ENCODE results near the gene AFF3. TPM values are rescaled to one million over a fixed set of nuclear protein-coding genes. Genes with fewer than 3 reads are reported as not detected.

AFF3 gene
- total RNA-seq, 1 experiment from 2014 or later, result 0.61 TPM

DNA sequence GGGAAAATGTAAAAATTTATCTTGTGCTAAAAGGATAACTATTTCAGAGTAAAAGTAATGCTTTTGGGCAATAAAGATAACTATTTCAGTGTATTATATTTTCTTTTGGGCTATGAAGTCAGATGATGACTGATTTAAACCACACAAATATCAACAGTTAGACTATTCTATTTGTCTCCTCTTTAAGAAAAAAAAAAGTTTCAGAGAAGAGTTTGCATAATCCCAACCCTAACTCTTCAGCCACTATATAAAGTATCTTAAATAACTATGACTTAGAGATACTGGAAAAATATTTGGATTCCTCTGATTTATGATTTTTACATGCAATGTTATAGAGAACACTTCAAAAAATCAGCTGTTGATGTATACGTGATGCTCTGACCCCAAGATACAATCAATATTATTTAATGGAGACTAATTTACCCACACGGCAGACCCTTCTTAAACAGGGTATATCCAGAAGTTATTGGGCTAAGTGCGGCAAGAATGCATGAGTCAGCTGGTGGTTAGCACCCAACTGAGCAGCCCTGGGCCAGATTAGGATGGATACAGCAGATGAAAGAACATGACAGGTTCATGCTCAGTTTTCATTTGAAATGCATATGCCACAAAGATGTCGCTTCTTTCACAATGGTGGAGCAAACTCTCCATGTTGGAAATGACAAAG, 279.0 kb downstream of the AFF3 start:
- Histone ChIP-seq H3K36me3 (ENCODE audit: control insufficient read depth in 1 of 2, insufficient read depth in 2 of 2, low read length in 2 of 2) (no peaks in the 10 kb centered on the region), H3K79me2 (ENCODE audit: insufficient read depth, low read length) (no peaks in the 10 kb centered on the region), H3K4me1 (ENCODE audit: control insufficient read depth in 1 of 2, insufficient read depth in 2 of 2, low read length in 2 of 2) (no peaks in the 10 kb centered on the region), H3K27me3 (ENCODE audit: insufficient read depth, low read length) (peaks cover 72% of the 10 kb centered on the region), H3K27ac (ENCODE audit: low read depth, low read length) (no peak overlapping the region), H3K4me2 (ENCODE audit: low read length) (no peak overlapping the region), H4K20me1 (ENCODE audit: insufficient read depth) (no peaks in the 10 kb centered on the region), H2AFZ (ENCODE audit: low read depth, low read length, poor library complexity, severe bottlenecking) (no peak overlapping the region), H3K4me3 (replicated peaks in 1 of 2; ENCODE audit: low read depth in 1 of 2, low read length in 2 of 2) (no peak overlapping the region), H3K9ac (ENCODE audit: low read length) (no peak overlapping the region), H3K9me2 (ENCODE audit: insufficient read depth) (no peaks in the 10 kb centered on the region), H3K9me3 (ENCODE audit: control insufficient read depth in 1 of 2, insufficient read depth in 1 of 2, low read depth in 1 of 2, low read length in 2 of 2) (no peaks in the 10 kb centered on the region)
- no TSS peak for BruUV-seq (replicated peaks)
- CTCF ChIA-PET, result no interaction called here
- DNase-seq (ENCODE audit: low read depth, low spot score) (no peak), ATAC-seq (no peak)
- RAD21 ChIA-PET (ENCODE audit: low non-redundant PET in 1 of 2, low total read pairs in 2 of 2, uncharacterized antibody in 2 of 2, unreplicated experiment in 2 of 2), result no interaction called here
- intact Hi-C loops (cut with micrococcal nuclease), result no loop called here
- TF ChIP-seq JUND (IDR thresholded peaks at IDR 0.05), result no peak
- TF ChIP-seq, protein P1, sequence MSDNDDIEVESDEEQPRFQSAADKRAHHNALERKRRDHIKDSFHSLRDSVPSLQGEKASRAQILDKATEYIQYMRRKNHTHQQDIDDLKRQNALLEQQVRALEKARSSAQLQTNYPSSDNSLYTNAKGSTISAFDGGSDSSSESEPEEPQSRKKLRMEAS (IDR thresholded peaks at IDR 0.05), result no peak
- no peak for TF ChIP-seq SIN3A (IDR thresholded peaks at IDR 0.05; ENCODE audit: low read depth)
- no peak for TF ChIP-seq ZFX (IDR thresholded peaks at IDR 0.05)
- TF ChIP-seq, protein P2, sequence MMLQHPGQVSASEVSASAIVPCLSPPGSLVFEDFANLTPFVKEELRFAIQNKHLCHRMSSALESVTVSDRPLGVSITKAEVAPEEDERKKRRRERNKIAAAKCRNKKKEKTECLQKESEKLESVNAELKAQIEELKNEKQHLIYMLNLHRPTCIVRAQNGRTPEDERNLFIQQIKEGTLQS (IDR thresholded peaks at IDR 0.05), result no peak
- TF ChIP-seq EZH2 (IDR thresholded peaks at IDR 0.05), result no peak
- TF ChIP-seq TCF7L2 (IDR thresholded peaks at IDR 0.05; ENCODE audit: borderline replicate concordance, extremely low read depth, insufficient read depth, insufficient read length), result no peak
- TF ChIP-seq YY1 (IDR thresholded peaks at IDR 0.05; ENCODE audit: extremely low read depth, insufficient replicate concordance, low read depth, low read length), result no peak
- TF ChIP-seq POLR2AphosphoS5 (IDR thresholded peaks at IDR 0.05; ENCODE audit: low read depth, low read length), result no peak
- POLR2A ChIA-PET, result no interaction called here

DNA sequence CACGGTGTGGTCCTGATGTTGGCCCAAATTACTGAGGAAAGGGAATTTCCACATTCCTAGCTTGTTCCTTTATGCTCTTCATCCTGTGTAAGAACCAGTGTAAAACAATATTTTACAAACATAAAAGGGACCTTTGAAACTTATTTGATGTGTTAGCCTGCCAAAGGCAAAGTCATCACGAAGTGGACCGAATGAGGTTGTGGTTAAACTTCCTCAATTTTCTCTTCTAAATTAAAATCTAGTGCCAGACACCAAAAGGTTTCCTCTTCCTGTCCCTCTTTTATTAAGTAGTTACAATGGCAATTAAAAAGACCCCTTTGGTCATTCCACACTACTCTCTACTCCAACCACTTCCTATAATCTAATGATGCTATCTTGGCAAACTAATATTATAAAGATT, 279.8 kb downstream of the AFF3 start:
- Histone ChIP-seq H3K9me2 (ENCODE audit: insufficient read depth) (no peaks in the 10 kb centered on the region), H3K4me2 (ENCODE audit: low read length) (no peak overlapping the region), H2AFZ (ENCODE audit: low read depth, low read length, poor library complexity, severe bottlenecking) (no peak overlapping the region), H4K20me1 (ENCODE audit: insufficient read depth) (no peaks in the 10 kb centered on the region), H3K4me1 (ENCODE audit: control insufficient read depth in 1 of 2, insufficient read depth in 2 of 2, low read length in 2 of 2) (no peaks in the 10 kb centered on the region), H3K27me3 (ENCODE audit: insufficient read depth, low read length) (peaks cover 74% of the 10 kb centered on the region), H3K27ac (ENCODE audit: low read depth, low read length) (no peak overlapping the region), H3K4me3 (replicated peaks in 1 of 2; ENCODE audit: low read depth in 1 of 2, low read length in 2 of 2) (no peak overlapping the region), H3K36me3 (ENCODE audit: control insufficient read depth in 1 of 2, insufficient read depth in 2 of 2, low read length in 2 of 2) (no peaks in the 10 kb centered on the region), H3K9me3 (ENCODE audit: control insufficient read depth in 1 of 2, insufficient read depth in 1 of 2, low read depth in 1 of 2, low read length in 2 of 2) (no peaks in the 10 kb centered on the region), H3K79me2 (ENCODE audit: insufficient read depth, low read length) (no peaks in the 10 kb centered on the region), H3K9ac (ENCODE audit: low read length) (no peak overlapping the region)
- no peak for DNase-seq (ENCODE audit: low read depth, low spot score)
- POLR2A ChIA-PET, result no interaction called here
- CTCF ChIA-PET, result no interaction called here
- RAD21 ChIA-PET (ENCODE audit: low non-redundant PET in 1 of 2, low total read pairs in 2 of 2, uncharacterized antibody in 2 of 2, unreplicated experiment in 2 of 2), result no interaction called here
- BruUV-seq (replicated peaks), result no TSS peak
- intact Hi-C loops (cut with micrococcal nuclease), result no loop called here
- ATAC-seq, result no peak
- TF ChIP-seq ZNF274 (IDR thresholded peaks at IDR 0.05; ENCODE audit: low read depth, low read length) (no peak), FOSL1 (IDR thresholded peaks at IDR 0.05; ENCODE audit: low read depth) (no peak), EGR1 (IDR thresholded peaks at IDR 0.05; ENCODE audit: low read depth) (no peak), EZH2phosphoT487 (IDR thresholded peaks at IDR 0.05; ENCODE audit: borderline replicate concordance) (no peak), POLR2A (IDR thresholded peaks at IDR 0.05; ENCODE audit: borderline replicate concordance, extremely low read depth, insufficient read depth, insufficient read length) (no peak), CBX3 (IDR thresholded peaks at IDR 0.05; ENCODE audit: low read depth) (no peak), EZH2 (IDR thresholded peaks at IDR 0.05) (no peak), POLR2AphosphoS5 (IDR thresholded peaks at IDR 0.05; ENCODE audit: low read depth, low read length) (no peak), SP1 (IDR thresholded peaks at IDR 0.05; ENCODE audit: low read depth) (no peak), CEBPB (IDR thresholded peaks at IDR 0.05; ENCODE audit: low read depth) (no peak), SIN3A (IDR thresholded peaks at IDR 0.05; ENCODE audit: low read depth) (no peak), SRF (IDR thresholded peaks at IDR 0.05; ENCODE audit: low read depth) (no peak), ELF1 (IDR thresholded peaks at IDR 0.05; ENCODE audit: borderline replicate concordance, low read depth) (no peak)
- TF ChIP-seq, protein P1 (IDR thresholded peaks at IDR 0.05), result no peak
- TF ChIP-seq, protein P3, sequence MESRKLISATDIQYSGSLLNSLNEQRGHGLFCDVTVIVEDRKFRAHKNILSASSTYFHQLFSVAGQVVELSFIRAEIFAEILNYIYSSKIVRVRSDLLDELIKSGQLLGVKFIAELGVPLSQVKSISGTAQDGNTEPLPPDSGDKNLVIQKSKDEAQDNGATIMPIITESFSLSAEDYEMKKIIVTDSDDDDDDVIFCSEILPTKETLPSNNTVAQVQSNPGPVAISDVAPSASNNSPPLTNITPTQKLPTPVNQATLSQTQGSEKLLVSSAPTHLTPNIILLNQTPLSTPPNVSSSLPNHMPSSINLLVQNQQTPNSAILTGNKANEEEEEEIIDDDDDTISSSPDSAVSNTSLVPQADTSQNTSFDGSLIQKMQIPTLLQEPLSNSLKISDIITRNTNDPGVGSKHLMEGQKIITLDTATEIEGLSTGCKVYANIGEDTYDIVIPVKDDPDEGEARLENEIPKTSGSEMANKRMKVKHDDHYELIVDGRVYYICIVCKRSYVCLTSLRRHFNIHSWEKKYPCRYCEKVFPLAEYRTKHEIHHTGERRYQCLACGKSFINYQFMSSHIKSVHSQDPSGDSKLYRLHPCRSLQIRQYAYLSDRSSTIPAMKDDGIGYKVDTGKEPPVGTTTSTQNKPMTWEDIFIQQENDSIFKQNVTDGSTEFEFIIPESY (IDR thresholded peaks at IDR 0.05; ENCODE audit: extremely low read depth, insufficient replicate concordance, low read length), result no peak
- TF ChIP-seq, protein P2 (IDR thresholded peaks at IDR 0.05), result no peak

Measured in HCT116 (cell line).